Esophagus squamous epithelium (tissue), 4 donors: ENCODE results near the gene CHST11.

ENCODE experiments used
- POLR2A ChIP-seq, 4 donors: fragments of 450-650 bp; IDR thresholded peaks; one replicate each; pipeline ENCODE4 v1.6.1; 2017; ENCODE audit warnings: antibody characterized with exemption in 4 of 4, mild to moderate bottlenecking in 4 of 4, moderate library complexity in 3 of 4
- TF ChIP-seq, protein P1 (sequence below), 6 experiments: fragments of 450-650 bp in 4 of 6; fragments of 200-600 bp in 2 of 6; sonication (generic) in 2 of 6; IDR thresholded peaks; one replicate each; pipeline ENCODE4 v1.5.1; 2016 to 2019; ENCODE audit warnings: antibody characterized with exemption in 6 of 6, mild to moderate bottlenecking in 4 of 6, moderate library complexity in 4 of 6

DNA sequence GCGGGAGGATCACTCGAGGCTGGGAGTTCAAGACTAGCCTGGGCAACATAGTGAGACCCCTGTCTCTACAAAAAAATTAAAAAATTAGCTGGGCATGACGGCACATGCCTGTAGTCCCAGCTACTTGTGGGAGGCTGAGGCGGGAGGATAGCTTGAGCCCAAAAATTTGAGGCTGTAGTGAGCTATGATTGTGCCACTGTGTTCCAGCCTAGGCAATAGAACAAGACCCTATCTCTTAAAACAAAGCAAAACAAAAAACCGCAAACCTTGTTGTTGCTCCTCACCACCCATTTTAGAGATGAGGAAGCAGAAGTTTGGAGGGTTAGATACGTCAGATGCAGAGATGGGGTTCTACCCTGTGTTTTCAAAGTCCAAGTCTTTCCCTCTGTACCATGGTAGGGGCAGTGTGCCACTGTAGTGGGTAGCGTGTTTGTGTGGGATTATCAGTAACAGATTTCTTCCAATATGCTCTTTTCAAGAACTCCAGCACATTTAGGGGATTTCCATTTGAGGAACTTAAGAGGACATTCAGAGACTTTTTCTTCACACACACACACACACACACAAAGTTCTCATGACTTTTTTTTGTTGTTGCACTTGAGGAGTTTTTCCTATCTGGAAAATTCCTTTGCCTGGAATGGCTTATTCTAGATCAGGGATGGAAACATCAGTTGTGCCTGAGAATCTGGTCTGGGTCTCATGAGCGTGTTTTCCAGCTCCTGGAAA is 186.5 kb downstream of the CHST11 start:
- TF ChIP-seq, protein P1, sequence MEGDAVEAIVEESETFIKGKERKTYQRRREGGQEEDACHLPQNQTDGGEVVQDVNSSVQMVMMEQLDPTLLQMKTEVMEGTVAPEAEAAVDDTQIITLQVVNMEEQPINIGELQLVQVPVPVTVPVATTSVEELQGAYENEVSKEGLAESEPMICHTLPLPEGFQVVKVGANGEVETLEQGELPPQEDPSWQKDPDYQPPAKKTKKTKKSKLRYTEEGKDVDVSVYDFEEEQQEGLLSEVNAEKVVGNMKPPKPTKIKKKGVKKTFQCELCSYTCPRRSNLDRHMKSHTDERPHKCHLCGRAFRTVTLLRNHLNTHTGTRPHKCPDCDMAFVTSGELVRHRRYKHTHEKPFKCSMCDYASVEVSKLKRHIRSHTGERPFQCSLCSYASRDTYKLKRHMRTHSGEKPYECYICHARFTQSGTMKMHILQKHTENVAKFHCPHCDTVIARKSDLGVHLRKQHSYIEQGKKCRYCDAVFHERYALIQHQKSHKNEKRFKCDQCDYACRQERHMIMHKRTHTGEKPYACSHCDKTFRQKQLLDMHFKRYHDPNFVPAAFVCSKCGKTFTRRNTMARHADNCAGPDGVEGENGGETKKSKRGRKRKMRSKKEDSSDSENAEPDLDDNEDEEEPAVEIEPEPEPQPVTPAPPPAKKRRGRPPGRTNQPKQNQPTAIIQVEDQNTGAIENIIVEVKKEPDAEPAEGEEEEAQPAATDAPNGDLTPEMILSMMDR (IDR thresholded peaks at IDR 0.05): no peak
- no peak for TF ChIP-seq POLR2A (IDR thresholded peaks at IDR 0.05)
